IMR-90 (cell line): ENCODE data around the gene ADAT1. TPM values are rescaled to one million over a fixed set of nuclear protein-coding genes. Genes with fewer than 3 reads are reported as not detected.

Source experiments
- ATAC-seq: fragments of 200-7000 bp; cut with Tn5 transposase; 2 replicates; pipeline ENCODE4 v1.9.1; 2020; ENCODE audit warnings: low read depth, mild to moderate bottlenecking, moderate library complexity
- BruUV-seq: library from RNA; stranded (reverse); fragments of 400-500 nt; replicated peaks from 2 replicates; lab custom pipeline; 2021; lab: Mats Ljungman, UMichigan
- CTCF ChIA-PET: fragments of 300-600 bp; formaldehyde crosslinking; extraction: SDS; loops from one replicate; lab custom pipeline; 2021; ENCODE audit warnings: antibody characterized with exemption; lab: Yijun Ruan, JAX
- POLR2A ChIA-PET: fragments of 300-600 bp; sonication (Branson Sonifier 250); formaldehyde crosslinking; loops from one replicate; lab custom pipeline; 2022; ENCODE audit warnings: antibody characterized with exemption; ENCODE audit not compliant: unreplicated experiment; lab: Charles Lee
- DNase-seq: peaks from one replicate; pipeline ENCODE4 v3.0.0; 2013
- H2AFZ ChIP-seq: replicated peaks from 2 replicates; pipeline ENCODE3; 2013; ENCODE audit warnings: low read length, mild to moderate bottlenecking; ENCODE audit not compliant: poor library complexity
- H2AK5ac ChIP-seq: 2 replicates; pipeline ENCODE4 v1.6.1; 2013; ENCODE audit warnings: low read depth, low read length, inconsistent platforms
- H2AK9ac ChIP-seq: replicated peaks from 2 replicates; pipeline ENCODE3; 2013; ENCODE audit warnings: mild to moderate bottlenecking, low read depth, low read length, moderate library complexity; ENCODE audit not compliant: poor library complexity
- H2BK120ac ChIP-seq: 2 replicates; pipeline ENCODE4 v1.6.1; 2013; ENCODE audit warnings: low read depth, low read length, inconsistent platforms
- H2BK15ac ChIP-seq: 3 replicates; pipeline ENCODE4 v1.6.1; 2013; ENCODE audit warnings: low read depth, low read length, inconsistent platforms
- H2BK20ac ChIP-seq: 2 replicates; pipeline ENCODE4 v1.6.1; 2013; ENCODE audit warnings: low read depth, mild to moderate bottlenecking, inconsistent platforms, low read length, moderate library complexity
- H2BK5ac ChIP-seq: 2 replicates; pipeline ENCODE4 v1.6.1; 2013; ENCODE audit warnings: mild to moderate bottlenecking, low read depth, low read length, inconsistent platforms; ENCODE audit not compliant: poor library complexity, severe bottlenecking
- H3K14ac ChIP-seq: replicated peaks from 2 replicates; pipeline ENCODE4 v1.6.1; 2013; ENCODE audit warnings: low read depth, low read length, inconsistent platforms
- H3K18ac ChIP-seq: 2 replicates; pipeline ENCODE4 v1.6.1; 2013; ENCODE audit warnings: low read depth, low read length, control low read depth
- H3K23ac ChIP-seq: 2 replicates; pipeline ENCODE4 v1.6.1; 2013; ENCODE audit warnings: low read depth, low read length, inconsistent platforms
- H3K27ac ChIP-seq: 2 replicates; pipeline ENCODE4 v1.5.1; 2013; ENCODE audit warnings: mild to moderate bottlenecking, control low read depth, low read length; ENCODE audit not compliant: insufficient read depth
- H3K27me3 ChIP-seq: 2 replicates; pipeline ENCODE4 v1.6.1; 2013; ENCODE audit warnings: low read length; ENCODE audit not compliant: control insufficient read depth, insufficient read depth
- H3K36me3 ChIP-seq: 2 replicates; pipeline ENCODE4 v1.6.1; 2013; ENCODE audit warnings: low read length, mixed read lengths; ENCODE audit not compliant: control insufficient read depth, insufficient read depth
- H3K4ac ChIP-seq: 2 replicates; pipeline ENCODE4 v1.6.1; 2013; ENCODE audit warnings: low read depth, low read length, inconsistent platforms
- H3K4me1 ChIP-seq: 2 replicates; pipeline ENCODE4 v1.6.1; 2013; ENCODE audit warnings: low read length, mixed read lengths; ENCODE audit not compliant: control insufficient read depth, insufficient read depth
- H3K4me2 ChIP-seq: 2 replicates; pipeline ENCODE4 v1.6.1; 2013; ENCODE audit warnings: low read depth, mild to moderate bottlenecking, control low read depth, low read length, moderate library complexity
- H3K4me3 ChIP-seq: 2 replicates; pipeline ENCODE4 v1.5.1; 2013; ENCODE audit warnings: low read depth, mild to moderate bottlenecking, control low read depth, low read length, moderate library complexity; ENCODE audit not compliant: insufficient read depth
- H3K56ac ChIP-seq: 2 replicates; pipeline ENCODE4 v1.6.1; 2013; ENCODE audit warnings: low read length, inconsistent platforms; ENCODE audit not compliant: insufficient read depth; ENCODE audit errors: extremely low read depth
- H3K79me1 ChIP-seq, 2 experiments: 2 replicates each; pipeline ENCODE4 v1.6.1; 2013; ENCODE audit warnings: low read length in 2 of 2, inconsistent platforms in 1 of 2, low read depth in 1 of 2
- H3K9ac ChIP-seq: 2 replicates; pipeline ENCODE4 v1.6.1; 2013; ENCODE audit warnings: low read depth, low read length, control low read depth
- H3K9me1 ChIP-seq: 2 replicates; pipeline ENCODE4 v1.6.1; 2013; ENCODE audit warnings: low read length, inconsistent platforms; ENCODE audit not compliant: insufficient read depth
- H3K9me3 ChIP-seq: 2 replicates; pipeline ENCODE4 v1.6.1; 2013; ENCODE audit warnings: low read length; ENCODE audit not compliant: control insufficient read depth, insufficient read depth
- H4K20me1 ChIP-seq: 2 replicates; pipeline ENCODE4 v1.6.1; 2013; ENCODE audit warnings: low read length, inconsistent platforms; ENCODE audit not compliant: insufficient read depth
- H4K5ac ChIP-seq: 2 replicates; pipeline ENCODE4 v1.6.1; 2013; ENCODE audit warnings: mild to moderate bottlenecking, low read depth, low read length, control low read depth
- H4K8ac ChIP-seq, 2 experiments: 2 replicates each; pipeline ENCODE4 v1.6.1; 2013; ENCODE audit warnings: low read depth in 2 of 2, low read length in 2 of 2, control low read depth in 1 of 2, inconsistent platforms in 1 of 2
- H4K91ac ChIP-seq: 2 replicates; pipeline ENCODE4 v1.6.1; 2013; ENCODE audit warnings: low read depth, low read length, inconsistent platforms; ENCODE audit not compliant: insufficient read depth
- CEBPB ChIP-seq: IDR thresholded peaks from 2 replicates; pipeline ENCODE4 v1.6.1; 2012; ENCODE audit warnings: low read depth, low read length, improper control_type of control experiment
- CHD1 ChIP-seq: IDR thresholded peaks from 2 replicates; pipeline ENCODE4 v1.6.1; 2012; ENCODE audit warnings: low read depth, low read length, improper control_type of control experiment
- CTCF ChIP-seq: conservative IDR thresholded peaks from 2 replicates; pipeline ENCODE4 v1.5.1; 2012; ENCODE audit warnings: mild to moderate bottlenecking, low read depth, low read length, improper control_type of control experiment
- ELK1 ChIP-seq: fragments of 150-350 bp; IDR thresholded peaks from 2 replicates; pipeline ENCODE4 v1.6.1; 2016; ENCODE audit warnings: low read depth, mild to moderate bottlenecking, low read length, moderate library complexity, borderline replicate concordance
- MAFK ChIP-seq: IDR thresholded peaks from 2 replicates; pipeline ENCODE4 v1.6.1; 2012; ENCODE audit warnings: low read depth, low read length, improper control_type of control experiment
- MAZ ChIP-seq: IDR thresholded peaks from 2 replicates; pipeline ENCODE4 v1.6.1; 2012; ENCODE audit warnings: low read depth, mild to moderate bottlenecking, low read length, improper control_type of control experiment, moderate library complexity, borderline replicate concordance
- MXI1 ChIP-seq: IDR thresholded peaks from 2 replicates; pipeline ENCODE4 v1.6.1; 2012; ENCODE audit warnings: low read depth, mild to moderate bottlenecking, low read length, moderate library complexity, borderline replicate concordance
- NFE2L2 ChIP-seq: fragments of 150-350 bp; IDR thresholded peaks from 2 replicates; pipeline ENCODE4 v1.6.1; 2016; ENCODE audit warnings: low read depth, mild to moderate bottlenecking, low read length
- POLR2A ChIP-seq: IDR thresholded peaks from 2 replicates; pipeline ENCODE4 v1.6.1; 2012; ENCODE audit warnings: mild to moderate bottlenecking, low read depth, low read length
- RAD21 ChIP-seq: IDR thresholded peaks from 2 replicates; pipeline ENCODE4 v1.6.1; 2012; ENCODE audit warnings: low read length, improper control_type of control experiment
- RCOR1 ChIP-seq: IDR thresholded peaks from 2 replicates; pipeline ENCODE4 v1.6.1; 2012; ENCODE audit warnings: mild to moderate bottlenecking, low read length, improper control_type of control experiment; ENCODE audit not compliant: insufficient replicate concordance
- RFX5 ChIP-seq: IDR thresholded peaks from 2 replicates; pipeline ENCODE4 v1.8.0; 2012; ENCODE audit warnings: low read depth, mild to moderate bottlenecking, low read length, moderate library complexity
- USF2 ChIP-seq: fragments of 150-350 bp; IDR thresholded peaks from 2 replicates; pipeline ENCODE4 v1.6.1; 2017; ENCODE audit warnings: mild to moderate bottlenecking, antibody characterized with exemption, low read length, low read depth
- WGBS, 2 experiments: methylation state at CpG; one replicate each; pipeline versions ENCODE4 v1.1.5 to v1.1.7; 2013; ENCODE audit warnings: missing lambda C conversion rate in 2 of 2; ENCODE audit not compliant: insufficient read length in 1 of 2; ENCODE audit errors: extremely low coverage in 2 of 2; 5-methylcytosine and 5-hydroxymethylcytosine counted together
- dilution Hi-C: fragments of 300-500 bp; cut with HindIII; formaldehyde crosslinking; loops from one replicate; pipeline ENCODE4 v1.14.3; 2018; ENCODE audit warnings: low sequenced_read_pairs; ENCODE audit not compliant: unreplicated experiment
- in situ Hi-C: fragments of 300-500 bp; cut with MboI; formaldehyde crosslinking; loops from 3 replicates; pipeline ENCODE4 v1.14.3; 2019; ENCODE audit warnings: low sequenced_read_pairs, inconsistent platforms, mixed read lengths
- intact Hi-C: fragments of 100-400 bp; cut with micrococcal nuclease; formaldehyde crosslinking; loops from 2 replicates; pipeline ENCODE4 v1.10.0; 2022
- polyA plus RNA-seq, 3 experiments: library from polyadenylated mRNA; depleted of rRNA; stranded (reverse); fragments of >200 nt; gene quantifications; 2 replicates each; pipeline ENCODE4 v1.2.3, GENCODE V29; 2012; ENCODE audit warnings: low replicate concordance in 1 of 3
- total RNA-seq: library from RNA; depleted of rRNA; stranded (reverse); fragments of >200 nt; gene quantifications from 2 replicates; pipeline ENCODE4 v1.2.3, GENCODE V29; 2012

The ADAT1 gene
- total and polyA plus RNA-seq, 2 of the 4 experiments (the other 2 are of a cell fraction) = 22.7 to 52.9 TPM

GRCh38 chr16:75590920-75591843 lies 31.9 kb downstream of the ADAT1 start:
- Histone ChIP-seq H2BK5ac (no peak overlapping the region), H3K9ac (no peak overlapping the region; the same call in 1 of the 2 replicates), H4K8ac (no peak overlapping the region), H3K14ac (no peak overlapping the region), H2AK5ac (no peak overlapping the region), H2BK120ac (no peak overlapping the region), H3K79me1 (peaks cover 0 to 5% of the 10 kb centered on the region in 2 experiments; a peak in 1 of 4 replicates), H2BK15ac (no peak overlapping the region), H3K18ac (no peak overlapping the region), H3K9me3 (no peaks in the 10 kb centered on the region), H3K36me3 (peaks cover 2% of the 10 kb centered on the region; the same call in 1 of the 2 replicates), H4K20me1 (no peaks in the 10 kb centered on the region), H3K9me1 (peaks cover 6% of the 10 kb centered on the region; the same call in 1 of the 2 replicates), H3K4me2 (peak overlapping the region; percentile 4), H2AFZ (no peak overlapping the region), H4K5ac (no peak overlapping the region), H3K27ac (peak overlapping the region; percentile 16; the same call in 1 of the 2 replicates), H3K4me1 (peaks cover 6% of the 10 kb centered on the region), H2BK20ac (no peak overlapping the region), H3K23ac (no peak overlapping the region), H2AK9ac (no peak overlapping the region), H3K4ac (no peak overlapping the region), H3K27me3 (no peaks in the 10 kb centered on the region), H3K56ac (no peak overlapping the region), H3K4me3 (no peak overlapping the region), H4K91ac (no peak overlapping the region)
- intact Hi-C loops = loop anchor here (1.0 kb wide), 2 partner anchors 120 to 392 kb away; no protein-coding TSS in a partner anchor
- ChIA-PET CTCF (interaction anchor here (0.6 to 1.3 kb wide), 8 partner anchors 38 to 1095 kb away, joined by 3 to 6 read pairs (median 3); no protein-coding TSS in a partner anchor), POLR2A (interaction anchor here (0.5 to 0.7 kb wide), 2 partner anchors 12 to 78 kb away, joined by 3 read pairs; no protein-coding TSS in a partner anchor)
- WGBS, 2 experiments = 0% methylated on average over 1 of the region's 8 CpGs; no CpG with 5 or more reads in 1 of the 2 experiments
- BruUV-seq = no TSS peak
- peak; percentile 88 for ATAC-seq
- in situ Hi-C loops = loop anchor here (25.0 kb wide), 1 partner anchor 379 kb away; the partner anchor contains the start of genes CTRB1 and CTRB2
- dilution Hi-C loops = no loop called here
- peak; percentile 84 for DNase-seq
- TF ChIP-seq CHD1 (no peak), POLR2A (no peak), MAZ (no peak), RCOR1 (no peak), CEBPB (no peak), MXI1 (no peak), CTCF (peak; percentile 52), ELK1 (no peak), RAD21 (peak; percentile 62), USF2 (no peak), RFX5 (no peak), NFE2L2 (no peak), MAFK (no peak)
